Endothelial cell (in vitro differentiated cells): Measurements from ENCODE around the gene XXYLT1. TPM values are rescaled to one million over a fixed set of nuclear protein-coding genes. Genes with fewer than 3 reads are reported as not detected.

Source experiments
- DNase-seq: peaks from one replicate; pipeline ENCODE4 v3.0.0; 2021; ENCODE audit warnings: low spot score
- H3K27ac Mint-ChIP-seq: one replicate; pipeline ENCODE4 v1.8.0; 2021; ENCODE audit warnings: mixed read lengths, inconsistent platforms; ENCODE audit not compliant: unreplicated experiment
- H3K27me3 Mint-ChIP-seq: one replicate; pipeline ENCODE4 v1.8.0; 2021; ENCODE audit warnings: mild to moderate bottlenecking, moderate library complexity, mixed read lengths, inconsistent platforms; ENCODE audit not compliant: unreplicated experiment
- H3K36me3 Mint-ChIP-seq: one replicate; pipeline ENCODE4 v1.8.0; 2021; ENCODE audit warnings: mild to moderate bottlenecking, low read depth, mixed read lengths, inconsistent platforms; ENCODE audit not compliant: unreplicated experiment
- H3K4me1 Mint-ChIP-seq: one replicate; pipeline ENCODE4 v1.8.0; 2021; ENCODE audit warnings: mild to moderate bottlenecking, mixed read lengths, inconsistent platforms; ENCODE audit not compliant: unreplicated experiment
- H3K4me3 Mint-ChIP-seq: one replicate; pipeline ENCODE4 v1.8.0; 2021; ENCODE audit warnings: mild to moderate bottlenecking, mixed read lengths, inconsistent platforms; ENCODE audit not compliant: unreplicated experiment
- H3K9me3 Mint-ChIP-seq: one replicate; pipeline ENCODE4 v1.8.0; 2021; ENCODE audit warnings: mixed read lengths, inconsistent platforms; ENCODE audit not compliant: unreplicated experiment
- total RNA-seq: library from RNA; stranded (reverse); fragmentation: NEBNext Ultra II Directional; extraction: Animal tissue kit (Norgen Biotek cat#: 25700); gene quantifications from one replicate; pipeline ENCODE4 v1.2.1, GENCODE V29; 2021; ENCODE audit not compliant: unreplicated experiment
- TF ChIP-seq, protein P1 (sequence below): fragments of 200-600 bp; sonication (generic); IDR thresholded peaks from one replicate; pipeline ENCODE4 v1.5.0; 2021; ENCODE audit warnings: antibody characterized with exemption; ENCODE audit not compliant: unreplicated experiment

The XXYLT1 gene
- total RNA-seq, 1 donor from 2014 or later, result 25.0 TPM

- Mint-ChIP-seq H3K36me3 (peaks cover 9% of the 10 kb centered on the region), H3K27me3 (peaks cover 3% of the 10 kb centered on the region), H3K9me3 (no peaks in the 10 kb centered on the region), H3K27ac (no peak overlapping the region), H3K4me3 (no peak overlapping the region), H3K4me1 (peaks cover 37% of the 10 kb centered on the region)
- no peak for DNase-seq
- TF ChIP-seq, protein P1, sequence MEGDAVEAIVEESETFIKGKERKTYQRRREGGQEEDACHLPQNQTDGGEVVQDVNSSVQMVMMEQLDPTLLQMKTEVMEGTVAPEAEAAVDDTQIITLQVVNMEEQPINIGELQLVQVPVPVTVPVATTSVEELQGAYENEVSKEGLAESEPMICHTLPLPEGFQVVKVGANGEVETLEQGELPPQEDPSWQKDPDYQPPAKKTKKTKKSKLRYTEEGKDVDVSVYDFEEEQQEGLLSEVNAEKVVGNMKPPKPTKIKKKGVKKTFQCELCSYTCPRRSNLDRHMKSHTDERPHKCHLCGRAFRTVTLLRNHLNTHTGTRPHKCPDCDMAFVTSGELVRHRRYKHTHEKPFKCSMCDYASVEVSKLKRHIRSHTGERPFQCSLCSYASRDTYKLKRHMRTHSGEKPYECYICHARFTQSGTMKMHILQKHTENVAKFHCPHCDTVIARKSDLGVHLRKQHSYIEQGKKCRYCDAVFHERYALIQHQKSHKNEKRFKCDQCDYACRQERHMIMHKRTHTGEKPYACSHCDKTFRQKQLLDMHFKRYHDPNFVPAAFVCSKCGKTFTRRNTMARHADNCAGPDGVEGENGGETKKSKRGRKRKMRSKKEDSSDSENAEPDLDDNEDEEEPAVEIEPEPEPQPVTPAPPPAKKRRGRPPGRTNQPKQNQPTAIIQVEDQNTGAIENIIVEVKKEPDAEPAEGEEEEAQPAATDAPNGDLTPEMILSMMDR, result no peak
Observed at GRCh38 chr3:195227871-195228270, 43.1 kb downstream of the XXYLT1 start.

GRCh38 chr3:195226900-195227447 is 44.0 kb downstream of the XXYLT1 start:
- TF ChIP-seq, protein P1, result peak; percentile 25
- no peak overlapping the region for H3K4me3 Mint-ChIP-seq
- DNase-seq, result no peak
- peaks cover 3% of the 10 kb centered on the region for H3K27me3 Mint-ChIP-seq
- peaks cover 9% of the 10 kb centered on the region for H3K36me3 Mint-ChIP-seq
- H3K9me3 Mint-ChIP-seq, result no peaks in the 10 kb centered on the region
- no peak overlapping the region for H3K27ac Mint-ChIP-seq
- peaks cover 37% of the 10 kb centered on the region for H3K4me1 Mint-ChIP-seq

DNA sequence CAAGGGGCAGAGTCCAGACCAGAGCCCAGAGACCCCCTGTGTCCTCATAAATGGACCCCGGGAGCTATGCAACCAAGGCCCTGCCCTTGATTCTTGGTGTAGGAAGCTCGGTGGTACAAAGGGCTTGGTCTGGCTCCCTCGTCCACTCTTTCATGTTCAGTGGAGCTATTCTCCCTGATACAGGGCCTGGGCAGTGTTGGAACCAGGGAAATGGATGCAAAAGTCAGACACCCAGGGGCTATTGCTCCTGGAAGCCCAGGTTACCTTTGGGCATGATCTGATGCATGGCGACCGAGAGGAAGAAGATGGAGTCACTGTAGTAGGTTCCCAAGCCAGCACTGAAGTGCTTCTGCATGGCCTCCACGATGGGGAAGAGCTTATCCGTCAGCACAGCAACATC is 44.5 kb downstream of the XXYLT1 start:
- peaks cover 3% of the 10 kb centered on the region for H3K27me3 Mint-ChIP-seq
- no peaks in the 10 kb centered on the region for H3K9me3 Mint-ChIP-seq
- H3K36me3 Mint-ChIP-seq, result peaks cover 12% of the 10 kb centered on the region
- H3K4me1 Mint-ChIP-seq, result peaks cover 37% of the 10 kb centered on the region
- H3K4me3 Mint-ChIP-seq, result no peak overlapping the region
- TF ChIP-seq, protein P1, result no peak
- no peak for DNase-seq
- no peak overlapping the region for H3K27ac Mint-ChIP-seq

DNA sequence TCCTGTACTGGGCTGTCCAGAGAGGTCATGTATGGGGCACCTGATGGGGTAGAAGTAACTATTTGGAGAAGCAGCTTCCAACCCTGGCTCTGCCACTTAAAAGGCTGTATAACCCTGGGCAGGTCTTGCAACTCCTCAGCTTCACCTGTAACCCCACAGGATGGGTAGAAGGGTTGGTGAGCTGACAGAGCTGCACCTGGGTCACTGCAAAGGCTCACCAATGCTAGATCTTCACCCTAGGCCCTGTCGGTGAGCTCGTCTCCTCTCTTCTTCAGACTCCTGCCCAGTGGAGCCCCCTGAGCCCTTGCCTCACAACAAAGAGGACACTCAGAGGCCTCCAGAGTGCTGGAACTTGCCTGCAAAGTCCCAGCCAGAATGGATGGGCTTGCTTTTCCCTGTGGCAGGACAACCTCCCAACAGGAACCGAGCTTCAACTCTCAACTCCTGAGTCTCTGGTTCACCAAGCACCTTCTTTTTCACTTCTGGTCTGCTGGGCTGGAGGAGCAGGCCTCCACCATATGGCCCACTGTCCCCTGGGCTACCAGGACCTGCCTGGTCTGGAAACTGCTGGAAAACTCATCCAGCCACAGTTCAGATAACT is 45.9 kb downstream of the XXYLT1 start:
- Mint-ChIP-seq H3K9me3 (no peaks in the 10 kb centered on the region), H3K4me1 (peaks cover 41% of the 10 kb centered on the region), H3K4me3 (no peak overlapping the region), H3K36me3 (peaks cover 12% of the 10 kb centered on the region), H3K27ac (no peak overlapping the region), H3K27me3 (peaks cover 3% of the 10 kb centered on the region)
- DNase-seq, result no peak
- TF ChIP-seq, protein P1, result no peak

DNA sequence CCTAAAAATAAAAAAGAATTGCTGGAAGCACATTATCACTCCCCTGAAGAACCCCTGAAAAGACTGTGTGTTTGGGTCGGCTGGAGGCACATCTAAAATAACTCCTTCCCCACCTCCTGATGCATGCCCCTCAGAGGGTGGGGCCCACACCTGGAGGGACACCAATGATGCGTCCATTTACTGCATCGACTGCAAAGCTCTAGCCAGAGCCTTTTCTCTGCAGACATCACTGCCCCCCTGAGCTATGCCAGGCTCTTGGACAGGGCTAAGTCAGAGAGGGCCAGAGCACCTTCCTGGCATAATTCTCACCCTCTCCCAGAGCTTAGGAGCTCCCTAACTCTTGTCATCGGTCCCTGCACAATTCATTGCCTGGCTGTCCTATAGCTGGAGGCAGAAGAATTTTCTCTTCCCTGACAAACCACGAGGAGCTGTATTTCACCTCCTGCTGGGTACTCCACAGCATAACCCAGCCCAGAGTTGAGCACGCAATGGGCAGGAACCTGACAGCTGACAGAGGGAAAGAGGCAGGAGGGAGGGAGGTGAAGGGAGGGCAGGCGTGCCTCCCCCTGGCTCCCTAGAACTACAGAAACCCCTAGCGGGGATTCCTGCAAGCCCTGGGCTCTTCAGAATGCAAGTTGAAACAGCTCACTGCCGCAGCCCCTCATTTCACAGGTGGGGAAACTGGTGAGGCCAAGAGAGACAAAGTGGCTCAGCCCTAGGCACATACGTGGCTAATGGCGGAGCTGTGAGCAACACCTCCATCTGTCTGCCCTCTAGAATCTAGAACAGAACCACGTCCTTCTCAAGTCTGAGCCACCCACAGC is 46.6 kb downstream of the XXYLT1 start:
- Mint-ChIP-seq H3K27me3 (peaks cover 3% of the 10 kb centered on the region), H3K9me3 (no peaks in the 10 kb centered on the region), H3K4me3 (no peak overlapping the region), H3K4me1 (peaks cover 41% of the 10 kb centered on the region), H3K27ac (no peak overlapping the region), H3K36me3 (peaks cover 12% of the 10 kb centered on the region)
- TF ChIP-seq, protein P1, result no peak
- DNase-seq, result no peak
